H9 (cell line): ENCODE measurements around the gene GLIS2. TPM values are rescaled to one million over a fixed set of nuclear protein-coding genes. Genes with fewer than 3 reads are reported as not detected.

Experiments
- DNase-seq: peaks from one replicate; pipeline ENCODE4 v3.0.0-alpha.2; 2017
- H2AFZ ChIP-seq: one replicate; pipeline ENCODE4 v1.6.1; 2013; ENCODE audit warnings: mild to moderate bottlenecking, low read length, control low read depth, moderate library complexity
- H2AK5ac ChIP-seq: 2 replicates; pipeline ENCODE4 v1.6.1; 2013; ENCODE audit warnings: low read length, control low read depth, mixed read lengths; ENCODE audit not compliant: insufficient read length
- H2BK120ac ChIP-seq: one replicate; pipeline ENCODE4 v1.6.1; 2013; ENCODE audit warnings: low read depth, mild to moderate bottlenecking, low read length, control low read depth, inconsistent platforms; ENCODE audit not compliant: poor library complexity, severe bottlenecking
- H2BK12ac ChIP-seq: 2 replicates; pipeline ENCODE4 v1.6.1; 2013; ENCODE audit warnings: low read length, control low read depth, mixed read lengths, low read depth; ENCODE audit not compliant: insufficient read length
- H2BK15ac ChIP-seq: 2 replicates; pipeline ENCODE4 v1.6.1; 2013; ENCODE audit warnings: low read depth, low read length, control low read depth
- H2BK20ac ChIP-seq: one replicate; pipeline ENCODE4 v1.6.1; 2013; ENCODE audit warnings: low read depth, mild to moderate bottlenecking, low read length, control low read depth, inconsistent platforms; ENCODE audit not compliant: poor library complexity, severe bottlenecking
- H2BK5ac ChIP-seq: 2 replicates; pipeline ENCODE4 v1.6.1; 2013; ENCODE audit warnings: low read length, control low read depth, mixed read lengths; ENCODE audit not compliant: insufficient read length
- H3K14ac ChIP-seq: 2 replicates; pipeline ENCODE4 v1.6.1; 2013; ENCODE audit warnings: low read length, control low read depth; ENCODE audit not compliant: insufficient read depth
- H3K18ac ChIP-seq: 2 replicates; pipeline ENCODE4 v1.6.1; 2013; ENCODE audit warnings: low read depth, mild to moderate bottlenecking, mixed read lengths, low read length, control low read depth; ENCODE audit not compliant: insufficient read length
- H3K23ac ChIP-seq: 2 replicates; pipeline ENCODE4 v1.6.1; 2013; ENCODE audit warnings: low read length, control low read depth, mixed read lengths, low read depth; ENCODE audit not compliant: insufficient read length
- H3K23me2 ChIP-seq: 2 replicates; pipeline ENCODE4 v1.6.1; 2013; ENCODE audit warnings: low read depth, mild to moderate bottlenecking, mixed read lengths, low read length, control low read depth; ENCODE audit not compliant: insufficient read length, poor library complexity, severe bottlenecking
- H3K27ac ChIP-seq: 2 replicates; pipeline ENCODE4 v1.5.1; 2013; ENCODE audit warnings: low read length, control low read depth, mixed read lengths, low read depth; ENCODE audit not compliant: insufficient read length
- H3K27me3 ChIP-seq: 2 replicates; pipeline ENCODE4 v1.6.1; 2013; ENCODE audit warnings: low read length, control low read depth, inconsistent platforms; ENCODE audit not compliant: insufficient read depth
- H3K4ac ChIP-seq: 2 replicates; pipeline ENCODE4 v1.6.1; 2013; ENCODE audit warnings: low read depth, mild to moderate bottlenecking, control low read depth, inconsistent platforms, low read length, moderate library complexity
- H3K4me1 ChIP-seq: 2 replicates; pipeline ENCODE4 v1.6.1; 2013; ENCODE audit warnings: low read length, control low read depth, inconsistent platforms; ENCODE audit not compliant: insufficient read depth
- H3K4me2 ChIP-seq: 2 replicates; pipeline ENCODE4 v1.6.1; 2013; ENCODE audit warnings: low read length, control low read depth, mixed read lengths; ENCODE audit not compliant: insufficient read length, insufficient read depth
- H3K56ac ChIP-seq: 2 replicates; pipeline ENCODE4 v1.6.1; 2013; ENCODE audit warnings: low read depth, mild to moderate bottlenecking, mixed read lengths, low read length, control low read depth; ENCODE audit not compliant: insufficient read length
- H3K79me1 ChIP-seq: 2 replicates; pipeline ENCODE4 v1.6.1; 2013; ENCODE audit warnings: low read depth, mild to moderate bottlenecking, moderate library complexity, low read length, control low read depth, inconsistent platforms; ENCODE audit not compliant: insufficient read depth, poor library complexity, severe bottlenecking
- H3K79me2 ChIP-seq: 2 replicates; pipeline ENCODE4 v1.6.1; 2013; ENCODE audit warnings: low read length, control low read depth, inconsistent platforms; ENCODE audit not compliant: insufficient read depth
- H3K9ac ChIP-seq: 2 replicates; pipeline ENCODE4 v1.6.1; 2013; ENCODE audit warnings: low read length, control low read depth, mixed read lengths; ENCODE audit not compliant: insufficient read length; ENCODE audit errors: extremely low read depth
- H3K9me3 ChIP-seq: one replicate; pipeline ENCODE4 v1.6.1; 2013; ENCODE audit warnings: low read depth, low read length, inconsistent platforms; ENCODE audit not compliant: control insufficient read depth
- H3T11ph ChIP-seq: one replicate; pipeline ENCODE4 v1.6.1; 2013; ENCODE audit warnings: mild to moderate bottlenecking, low read length, control low read depth, inconsistent platforms
- H4K20me1 ChIP-seq: one replicate; pipeline ENCODE4 v1.6.1; 2013; ENCODE audit not compliant: control insufficient read depth, insufficient read length, insufficient read depth
- H4K5ac ChIP-seq: 2 replicates; pipeline ENCODE4 v1.6.1; 2013; ENCODE audit warnings: low read depth, mild to moderate bottlenecking, mixed read lengths, low read length, control low read depth; ENCODE audit not compliant: insufficient read length
- H4K8ac ChIP-seq: replicated peaks from 2 replicates; pipeline ENCODE4 v1.6.1; 2013; ENCODE audit warnings: low read length, control low read depth, mixed read lengths, low read depth; ENCODE audit not compliant: insufficient read length
- H4K91ac ChIP-seq: 2 replicates; pipeline ENCODE4 v1.6.1; 2013; ENCODE audit warnings: low read depth, mild to moderate bottlenecking, moderate library complexity, mixed read lengths, low read length, control low read depth; ENCODE audit not compliant: insufficient read length
- H3K27ac Mint-ChIP-seq, 3 experiments: 2 replicates in 2 of 3; 3 replicates in 1 of 3; pipeline ENCODE4 v1.8.0; 2020 to 2021; ENCODE audit warnings: mixed read lengths in 3 of 3, mild to moderate bottlenecking in 1 of 3, moderate library complexity in 1 of 3
- H3K27me3 Mint-ChIP-seq: 2 replicates; pipeline ENCODE4 v1.8.0; 2021; ENCODE audit warnings: low read depth, mild to moderate bottlenecking, moderate library complexity, mixed read lengths
- H3K36me3 Mint-ChIP-seq, 3 experiments: 2 replicates in 2 of 3; 3 replicates in 1 of 3; pipeline ENCODE4 v1.8.0; 2020 to 2021; ENCODE audit warnings: low read depth in 3 of 3, mixed read lengths in 3 of 3; ENCODE audit not compliant: insufficient read depth in 1 of 3
- H3K4me1 Mint-ChIP-seq, 2 experiments: 2 replicates each; pipeline ENCODE4 v1.8.0; 2020; ENCODE audit warnings: mixed read lengths in 2 of 2
- H3K4me3 Mint-ChIP-seq, 2 experiments: 2 replicates in 1 of 2; 3 replicates in 1 of 2; pipeline ENCODE4 v1.8.0; 2020 to 2021; ENCODE audit warnings: mild to moderate bottlenecking in 2 of 2, mixed read lengths in 2 of 2, moderate library complexity in 1 of 2
- H3K9me3 Mint-ChIP-seq, 2 experiments: 2 replicates in 1 of 2; 3 replicates in 1 of 2; pipeline ENCODE4 v1.8.0; 2020; ENCODE audit warnings: mild to moderate bottlenecking in 2 of 2, mixed read lengths in 2 of 2, moderate library complexity in 1 of 2
- WGBS: extraction: QIAGEN DNeasy Blood & Tissue Kit; methylation state at CpG from one replicate; pipeline ENCODE4 v1.1.7; 2013; ENCODE audit warnings: missing lambda C conversion rate, low lambda C conversion rate, mixed read lengths; ENCODE audit not compliant: insufficient read length; ENCODE audit errors: extremely low coverage; 5-methylcytosine and 5-hydroxymethylcytosine counted together
- total RNA-seq: library from RNA; stranded (reverse); gene quantifications from 2 replicates; pipeline ENCODE4 v1.2.1, GENCODE V29; 2021
- TF ChIP-seq, protein P1 (sequence below): fragments of 200-600 bp; sonication (generic); conservative IDR thresholded peaks from 3 replicates; pipeline ENCODE4 v1.8.0; 2021; ENCODE audit warnings: antibody characterized with exemption, mild to moderate bottlenecking

GLIS2 gene
- total RNA-seq, 1 experiment from 2014 or later = 14.3 TPM

DNA sequence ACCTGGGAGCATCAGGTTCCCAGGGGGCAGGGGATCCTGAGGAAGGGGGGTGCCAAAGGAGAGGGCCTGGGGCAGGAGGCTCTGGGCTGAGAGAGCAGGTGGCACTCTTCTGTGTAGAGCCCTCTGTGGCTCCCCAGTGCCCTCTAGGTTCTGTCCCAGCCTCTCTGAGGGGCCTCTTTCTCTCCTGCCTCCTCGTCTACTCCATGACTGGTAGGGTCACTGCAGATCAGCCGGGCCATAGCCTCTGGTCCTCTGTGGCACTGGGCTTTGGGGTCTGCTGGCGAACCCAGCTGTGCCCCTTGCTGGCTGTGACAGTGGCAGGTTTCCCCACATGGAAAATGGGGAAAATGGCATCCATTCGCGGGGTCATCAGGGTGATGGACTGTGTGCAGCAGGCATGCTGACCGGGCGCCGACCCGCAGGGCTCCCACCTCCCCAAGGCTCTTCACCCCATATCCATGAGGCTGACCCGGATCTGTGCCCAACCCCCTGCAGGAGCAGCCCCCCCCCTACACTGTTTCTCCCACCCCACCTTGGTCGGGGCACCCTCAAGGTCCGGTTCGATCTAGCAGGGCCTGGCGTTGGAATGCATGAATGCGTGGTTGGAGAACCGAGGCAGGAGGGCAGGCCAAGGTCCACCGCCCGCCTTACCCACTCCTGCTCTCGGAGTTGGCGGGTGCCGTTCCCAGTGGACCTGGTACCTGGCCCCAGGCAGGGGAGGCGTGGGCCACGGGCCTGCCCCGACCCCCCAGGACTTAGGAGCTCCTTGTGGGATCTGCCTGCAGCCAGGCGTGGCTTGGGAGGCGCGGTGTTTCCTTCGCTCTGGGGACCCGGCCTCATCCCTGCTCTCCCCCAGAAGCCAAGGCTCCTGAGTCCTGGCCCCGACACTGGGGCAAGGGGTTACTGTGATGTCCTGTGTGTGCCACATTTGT is 6.5 kb downstream of the GLIS2 start:
- H3K9me3 Mint-ChIP-seq = no peaks in the 10 kb centered on the region
- Histone ChIP-seq H2BK5ac (no peak overlapping the region), H2BK12ac (no peak overlapping the region), H3K4me1 (peaks cover 6% of the 10 kb centered on the region; the same call in 1 of the 2 replicates), H3K9ac (no peak overlapping the region), H3K23me2 (no peaks in the 10 kb centered on the region), H4K91ac (no peak overlapping the region), H3K23ac (no peak overlapping the region), H3K27ac (no peak overlapping the region), H3K79me1 (no peaks in the 10 kb centered on the region), H3K27me3 (no peaks in the 10 kb centered on the region), H2BK120ac (no peak overlapping the region), H3K18ac (no peak overlapping the region), H4K8ac (no peak overlapping the region), H2BK20ac (no peak overlapping the region), H3K79me2 (peaks cover 5% of the 10 kb centered on the region; the same call in 1 of the 2 replicates), H2AK5ac (no peak overlapping the region), H4K20me1 (peaks cover 3% of the 10 kb centered on the region), H3K56ac (no peak overlapping the region), H4K5ac (no peak overlapping the region), H3K14ac (no peak overlapping the region; the same call in 1 of the 2 replicates), H3K4me2 (no peak overlapping the region), H3K4ac (no peak overlapping the region), H2AFZ (no peak overlapping the region), H3K9me3 (no peaks in the 10 kb centered on the region), H2BK15ac (no peak overlapping the region), H3T11ph (no peak overlapping the region)
- no CpG with 5 or more reads among the region's 30 CpGs for WGBS
- H3K4me3 Mint-ChIP-seq = no peak overlapping the region
- DNase-seq = no peak
- no peak overlapping the region for H3K27ac Mint-ChIP-seq
- TF ChIP-seq, protein P1, sequence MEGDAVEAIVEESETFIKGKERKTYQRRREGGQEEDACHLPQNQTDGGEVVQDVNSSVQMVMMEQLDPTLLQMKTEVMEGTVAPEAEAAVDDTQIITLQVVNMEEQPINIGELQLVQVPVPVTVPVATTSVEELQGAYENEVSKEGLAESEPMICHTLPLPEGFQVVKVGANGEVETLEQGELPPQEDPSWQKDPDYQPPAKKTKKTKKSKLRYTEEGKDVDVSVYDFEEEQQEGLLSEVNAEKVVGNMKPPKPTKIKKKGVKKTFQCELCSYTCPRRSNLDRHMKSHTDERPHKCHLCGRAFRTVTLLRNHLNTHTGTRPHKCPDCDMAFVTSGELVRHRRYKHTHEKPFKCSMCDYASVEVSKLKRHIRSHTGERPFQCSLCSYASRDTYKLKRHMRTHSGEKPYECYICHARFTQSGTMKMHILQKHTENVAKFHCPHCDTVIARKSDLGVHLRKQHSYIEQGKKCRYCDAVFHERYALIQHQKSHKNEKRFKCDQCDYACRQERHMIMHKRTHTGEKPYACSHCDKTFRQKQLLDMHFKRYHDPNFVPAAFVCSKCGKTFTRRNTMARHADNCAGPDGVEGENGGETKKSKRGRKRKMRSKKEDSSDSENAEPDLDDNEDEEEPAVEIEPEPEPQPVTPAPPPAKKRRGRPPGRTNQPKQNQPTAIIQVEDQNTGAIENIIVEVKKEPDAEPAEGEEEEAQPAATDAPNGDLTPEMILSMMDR = no peak
- no peaks in the 10 kb centered on the region for H3K36me3 Mint-ChIP-seq
- peaks cover 9 to 34% of the 10 kb centered on the region in 2 experiments for H3K4me1 Mint-ChIP-seq
- H3K27me3 Mint-ChIP-seq = no peaks in the 10 kb centered on the region
